Activated CD4-positive, alpha-beta T cell treated with anti-CD3 and anti-CD28 coated beads for 1 hour (primary cell): ENCODE data around the gene PLEKHO2.

Experiments used
- DNase-seq: peaks from one replicate; pipeline ENCODE4 v3.0.0-alpha.2; 2020

Gene PLEKHO2

DNA sequence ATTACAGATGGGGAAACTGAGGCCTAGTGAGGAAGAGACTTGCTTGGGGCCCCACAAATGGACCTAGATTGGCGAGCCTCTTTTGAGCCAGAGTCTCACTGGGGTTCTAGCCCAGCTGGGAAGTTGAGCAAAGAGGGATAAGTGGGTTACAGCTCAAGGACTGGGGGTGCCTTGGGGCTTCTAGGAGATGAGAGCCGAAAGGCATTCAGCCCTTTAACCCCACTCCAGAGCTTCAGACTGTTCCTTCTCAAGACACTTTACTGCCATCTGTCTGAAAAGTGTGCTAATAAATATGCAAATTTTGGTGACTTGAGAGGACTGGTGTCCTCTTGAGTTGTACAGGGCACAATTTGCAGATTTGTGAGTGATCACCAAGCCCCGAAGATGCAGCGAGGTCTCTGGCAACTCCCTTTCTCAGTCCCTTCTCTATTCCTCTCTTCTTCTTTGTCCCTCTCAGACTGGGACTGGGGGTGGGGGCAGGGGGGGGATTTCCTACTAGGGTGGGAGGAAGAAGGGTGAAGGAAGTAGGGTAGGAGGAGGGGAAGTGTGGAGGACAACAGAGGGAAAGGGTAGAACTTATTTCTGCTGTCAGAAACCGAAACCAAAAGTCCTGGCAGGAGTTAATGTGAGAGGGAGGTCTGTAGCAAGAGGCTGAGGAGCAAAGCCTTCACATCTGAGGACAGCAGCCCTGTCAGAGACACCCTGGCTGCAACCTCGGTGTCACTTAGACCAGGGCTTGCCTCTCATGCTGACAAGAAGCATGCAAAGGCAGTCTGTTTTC lies 53.8 kb downstream of the PLEKHO2 start:
- no peak for DNase-seq

DNA sequence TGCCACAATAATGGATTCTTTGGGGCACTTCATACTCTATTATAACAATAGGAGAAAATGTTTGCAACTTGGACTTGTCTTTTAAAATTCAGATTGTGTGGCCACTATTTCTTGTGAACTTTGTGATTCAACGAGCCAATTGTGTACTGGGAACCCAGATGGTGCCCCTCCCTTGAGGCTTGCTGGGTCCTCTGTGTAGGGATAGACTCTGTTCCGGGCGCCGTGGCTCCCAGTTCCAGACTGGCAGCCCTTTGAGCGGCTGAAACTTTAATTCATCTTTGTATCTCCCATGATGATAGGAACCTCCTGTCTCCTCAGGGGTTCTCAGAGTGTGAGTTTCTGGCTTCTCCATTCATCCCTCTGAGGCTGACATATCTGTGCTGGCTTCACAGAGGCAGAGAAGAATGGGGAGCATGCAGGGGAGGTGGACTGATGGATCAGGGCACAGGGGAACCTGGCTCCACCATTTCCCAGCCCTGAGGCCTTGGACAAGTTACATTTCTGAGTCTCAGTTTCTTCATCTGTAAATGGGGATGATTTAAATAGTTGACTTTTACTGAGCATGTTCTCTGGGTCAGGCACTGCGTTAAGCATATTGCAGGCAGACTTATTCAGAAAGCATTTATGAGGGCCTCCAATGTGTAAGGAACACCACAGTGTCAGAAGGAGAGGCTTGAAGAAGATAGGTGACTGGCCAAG lies 54.8 kb downstream of the PLEKHO2 start:
- DNase-seq: no peak

DNA sequence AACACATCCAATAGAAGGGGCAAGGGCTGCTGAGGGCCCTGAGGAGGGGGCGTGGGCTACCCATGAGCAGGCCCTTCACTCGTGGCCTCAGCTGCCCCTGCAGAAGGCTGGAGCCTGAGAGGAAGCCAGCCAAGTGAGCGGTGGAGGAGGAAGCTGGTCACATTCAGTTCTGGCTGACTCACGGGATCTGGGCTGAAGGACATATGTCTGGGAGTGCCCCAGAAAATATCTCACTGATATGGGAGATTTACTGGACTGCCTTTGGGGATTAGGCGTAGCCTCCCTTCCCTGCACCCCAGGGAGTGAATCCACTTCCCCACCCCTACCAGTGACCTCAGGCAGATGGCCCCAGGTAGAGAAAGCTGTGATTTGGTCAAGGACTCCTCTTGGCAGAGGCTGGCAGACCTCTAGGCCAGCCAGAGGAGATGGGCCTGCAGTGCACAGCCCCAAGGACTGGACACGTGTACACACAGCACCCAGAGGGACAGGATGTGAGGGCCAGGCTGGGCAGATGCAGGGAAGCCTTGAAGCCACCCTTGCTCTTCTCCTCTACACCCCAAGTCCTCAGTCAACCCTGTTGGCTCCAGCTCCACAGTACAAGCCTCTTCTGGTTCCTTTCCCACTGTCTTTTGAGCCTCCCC lies 55.8 kb downstream of the PLEKHO2 start:
- no peak for DNase-seq

DNA sequence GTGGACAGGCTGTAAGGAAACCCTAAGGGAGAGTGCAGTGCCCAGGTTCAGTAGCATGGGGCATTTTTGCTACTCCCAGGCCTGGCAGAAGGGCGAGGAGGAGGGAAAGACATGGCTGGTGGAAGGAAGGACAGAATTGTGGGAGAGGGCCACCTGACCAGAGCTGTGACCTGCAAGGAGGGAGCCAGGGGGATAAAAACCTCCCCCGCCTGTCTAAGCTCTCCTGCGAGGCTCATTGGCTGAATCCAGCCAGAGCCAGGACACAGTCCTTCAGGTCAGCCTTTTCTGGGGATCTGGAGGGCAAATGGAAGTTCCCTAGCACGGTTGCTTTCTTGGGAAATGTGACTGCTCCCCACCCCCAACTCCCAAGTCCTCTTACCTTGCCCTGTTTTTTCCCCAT lies 56.7 kb downstream of the PLEKHO2 start:
- DNase-seq: no peak

DNA sequence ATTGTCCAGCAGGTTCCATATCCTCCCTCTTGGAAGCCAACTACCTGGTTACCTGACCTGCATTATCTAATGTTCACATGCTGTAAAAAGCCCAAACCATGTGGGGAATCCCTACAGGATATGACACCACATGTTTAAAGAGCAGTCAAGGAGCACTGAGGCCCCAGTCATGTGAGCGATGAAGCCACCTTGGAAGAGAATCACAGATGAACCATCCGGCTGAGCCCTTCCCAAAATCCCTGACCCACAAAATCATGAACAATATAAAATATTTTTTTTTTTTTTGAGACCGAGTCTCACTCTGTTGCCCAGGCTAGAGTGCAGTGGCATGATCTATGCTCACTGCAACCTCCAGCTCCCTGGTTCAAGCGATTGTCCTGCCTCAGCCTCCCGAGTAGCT lies 59.4 kb downstream of the PLEKHO2 start:
- DNase-seq: no peak

DNA sequence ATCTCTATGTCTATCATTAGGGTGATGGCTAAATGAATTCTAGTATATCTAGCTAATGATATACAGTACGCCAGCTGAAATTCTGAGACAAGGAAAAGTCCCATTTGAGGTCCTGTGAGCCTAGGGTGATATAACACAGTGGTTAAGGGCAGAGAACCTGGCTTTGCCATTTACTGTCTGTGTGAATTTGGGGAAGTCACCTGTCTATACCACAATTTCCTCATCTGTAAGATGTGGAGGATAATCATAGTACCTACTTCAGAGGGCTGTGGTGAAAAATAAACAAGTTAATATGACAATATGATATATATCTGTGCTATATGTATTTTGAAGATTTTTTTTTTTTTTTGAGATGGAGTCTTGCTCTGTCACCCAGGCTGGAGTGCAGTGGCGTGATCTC lies 60.2 kb downstream of the PLEKHO2 start:
- no peak for DNase-seq

DNA sequence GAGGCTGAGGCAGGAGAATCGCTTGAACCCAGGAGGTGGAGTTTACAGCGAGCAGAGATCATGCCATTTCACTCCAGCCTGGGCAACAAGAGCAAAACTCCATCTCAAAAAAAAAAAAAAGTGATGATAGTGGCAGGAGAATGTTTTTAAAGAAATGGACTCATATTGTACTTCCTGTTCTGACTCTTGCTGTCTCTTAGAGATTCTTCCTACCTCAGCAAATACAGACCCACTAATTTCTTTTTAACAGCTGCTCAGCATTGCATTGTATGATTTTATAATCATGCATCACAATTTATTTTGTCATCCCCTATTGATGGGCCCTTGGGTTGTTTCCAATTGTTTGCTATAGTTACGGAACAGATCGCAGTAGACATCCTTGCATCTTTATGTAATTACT lies 61.1 kb downstream of the PLEKHO2 start:
- no peak for DNase-seq

DNA sequence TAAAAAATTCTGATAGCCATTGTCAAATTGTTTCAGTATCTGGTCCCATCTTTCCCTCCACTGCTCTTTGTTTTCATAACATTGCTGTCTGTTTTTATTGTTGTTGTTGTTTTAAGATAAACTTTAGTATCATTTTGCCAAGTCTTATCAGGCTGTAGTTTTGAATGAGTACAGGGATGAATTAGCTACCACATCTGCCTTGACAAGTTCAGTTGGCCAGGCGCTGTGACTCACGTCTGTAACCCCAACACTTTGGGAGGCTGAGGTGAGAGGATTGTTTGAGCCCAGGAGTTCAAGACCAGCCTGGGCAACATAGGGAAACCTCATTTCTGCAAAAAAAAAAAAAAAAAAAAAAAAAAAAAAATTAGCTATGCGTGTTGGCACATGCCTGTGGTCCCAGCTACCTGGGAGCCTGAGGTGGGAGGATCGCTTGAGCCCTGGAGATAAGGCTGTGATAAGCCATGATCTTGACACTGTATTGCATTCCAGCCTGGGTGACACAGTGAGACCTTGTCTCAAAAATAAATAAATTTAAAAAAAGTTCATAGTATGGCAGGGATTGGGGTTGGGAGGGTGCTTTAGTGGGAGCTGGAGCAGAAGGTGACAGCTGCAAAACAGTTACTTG lies 61.7 kb downstream of the PLEKHO2 start:
- no peak for DNase-seq

DNA sequence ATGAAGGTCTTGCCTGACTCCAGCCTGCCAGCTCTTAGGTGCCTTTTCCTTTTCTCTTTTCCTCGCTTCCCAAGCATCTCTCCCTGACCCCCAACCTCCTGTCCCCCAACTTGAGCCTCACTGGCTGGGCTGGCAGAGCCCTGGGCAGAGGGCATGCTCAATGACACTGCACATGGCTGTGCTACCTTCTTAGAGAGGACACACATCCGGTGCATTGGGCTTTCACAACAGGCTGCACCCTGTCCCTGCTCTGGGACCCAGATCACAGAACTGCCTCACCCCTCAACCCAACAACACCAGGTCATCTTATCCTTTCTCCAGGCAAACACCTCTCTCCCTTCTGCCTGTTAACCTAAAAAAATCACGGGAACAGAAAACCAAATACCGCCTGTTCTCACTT lies 62.5 kb downstream of the PLEKHO2 start:
- DNase-seq: no peak

DNA sequence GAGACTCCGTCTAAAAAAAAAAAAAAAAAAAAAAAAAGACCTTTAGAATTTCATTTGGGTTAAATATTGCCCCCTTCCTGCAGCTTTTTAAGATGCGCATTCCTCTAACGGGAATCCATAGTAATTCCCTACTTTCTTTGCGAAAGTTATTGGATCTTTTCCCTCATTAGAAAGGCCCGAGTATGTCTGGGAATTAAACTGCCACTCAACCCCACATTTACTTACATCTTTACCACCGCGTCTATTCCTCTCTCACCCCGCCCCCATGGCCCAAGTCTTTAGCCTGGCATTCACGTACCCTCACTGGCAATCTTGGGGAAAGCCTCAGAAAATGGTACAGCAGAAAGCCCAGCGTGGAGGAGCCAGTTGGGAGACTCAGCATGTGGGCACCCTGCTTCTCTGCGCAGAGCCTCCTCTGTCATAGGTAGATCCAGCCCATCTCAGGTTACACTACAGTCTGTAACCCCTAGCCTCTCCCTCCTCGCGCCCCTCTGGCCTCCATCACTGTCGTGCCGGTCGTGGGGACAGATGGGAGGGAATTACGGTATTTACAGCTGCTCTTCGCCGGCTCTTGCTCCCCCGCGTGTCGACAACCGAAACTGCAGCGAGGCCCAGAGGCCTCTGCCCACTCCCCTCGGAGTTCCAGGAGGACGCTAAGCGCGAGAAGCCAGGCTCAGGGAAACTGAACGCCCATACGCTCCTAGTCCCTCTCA lies 63.6 kb downstream of the PLEKHO2 start:
- DNase-seq: peak; percentile 63

DNA sequence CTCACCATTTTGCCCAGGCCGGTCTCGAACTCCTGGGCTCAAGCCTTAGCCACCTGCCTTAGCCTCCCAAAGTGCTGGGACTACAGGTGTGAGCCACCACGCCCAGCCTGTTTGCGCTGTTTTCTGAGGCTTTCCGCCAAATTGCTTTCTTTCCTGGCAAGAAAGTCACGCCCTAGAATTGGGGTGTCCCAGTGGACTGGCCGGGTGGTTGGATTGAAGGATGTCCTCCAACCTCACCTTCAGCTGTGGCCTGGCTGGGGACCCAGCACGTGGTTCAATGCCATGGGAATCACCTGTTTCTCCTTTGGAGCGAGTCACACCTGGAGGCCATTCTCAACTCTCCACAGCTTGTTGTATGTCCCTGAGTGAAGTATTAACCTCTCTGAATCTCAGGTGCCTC lies 64.2 kb downstream of the PLEKHO2 start:
- DNase-seq: no peak

DNA sequence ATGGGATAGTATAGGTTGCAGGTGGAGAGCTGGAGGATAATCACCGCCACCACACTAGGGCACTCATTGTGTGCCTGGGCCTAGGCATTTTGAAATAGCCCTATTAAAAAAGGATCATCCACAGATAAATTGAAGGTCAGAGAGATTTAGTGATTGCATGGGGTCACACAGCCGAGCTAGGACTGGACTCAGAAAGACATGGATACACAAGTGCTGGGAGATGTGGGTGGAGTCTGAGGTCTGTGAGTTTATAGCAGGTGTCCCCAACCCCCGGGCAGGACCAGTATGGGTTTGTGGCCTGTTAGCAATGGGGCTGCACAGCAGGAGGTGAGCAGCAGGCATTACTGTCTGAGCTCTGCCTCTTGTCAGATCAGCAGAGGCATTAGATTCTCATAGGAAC lies 64.7 kb downstream of the PLEKHO2 start:
- DNase-seq: no peak

DNA sequence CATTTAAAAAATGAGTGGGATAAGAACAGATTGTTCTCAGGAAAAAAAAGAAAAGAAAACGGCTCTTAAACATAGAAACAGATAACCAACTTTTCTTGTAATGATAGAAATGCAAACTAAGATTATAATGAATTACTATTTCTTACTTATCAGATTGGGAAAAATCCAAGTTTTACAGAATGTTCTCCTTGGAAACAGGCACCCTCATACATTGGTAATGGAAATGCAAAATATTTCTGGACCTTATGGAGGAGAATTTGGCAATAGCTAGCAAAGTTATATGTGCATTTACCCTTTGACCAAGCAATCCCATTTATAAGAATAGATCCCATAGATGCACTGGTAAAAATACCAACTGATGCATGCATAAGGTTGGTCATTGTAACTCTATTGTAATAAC lies 66.3 kb downstream of the PLEKHO2 start:
- DNase-seq: no peak

DNA sequence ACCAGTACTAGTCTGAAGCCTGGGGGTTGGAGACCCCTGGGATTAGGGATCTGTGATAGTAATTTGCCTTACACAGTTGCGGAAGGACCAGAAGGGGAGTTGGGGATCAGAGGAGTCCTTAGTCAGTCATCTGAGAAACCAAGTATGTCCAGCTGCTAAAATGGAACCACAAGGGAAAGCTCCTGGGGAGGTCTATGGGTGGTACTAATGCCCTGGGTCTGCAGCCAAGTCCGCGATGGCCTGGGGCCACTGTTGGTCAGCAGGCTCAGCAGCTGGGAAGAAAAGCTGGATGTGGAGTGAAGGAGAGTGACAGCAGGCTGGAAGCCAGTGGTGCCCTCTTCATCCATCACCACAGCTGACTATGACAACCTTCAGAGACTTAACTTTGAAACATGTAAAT lies 67.8 kb downstream of the PLEKHO2 start:
- no peak for DNase-seq

DNA sequence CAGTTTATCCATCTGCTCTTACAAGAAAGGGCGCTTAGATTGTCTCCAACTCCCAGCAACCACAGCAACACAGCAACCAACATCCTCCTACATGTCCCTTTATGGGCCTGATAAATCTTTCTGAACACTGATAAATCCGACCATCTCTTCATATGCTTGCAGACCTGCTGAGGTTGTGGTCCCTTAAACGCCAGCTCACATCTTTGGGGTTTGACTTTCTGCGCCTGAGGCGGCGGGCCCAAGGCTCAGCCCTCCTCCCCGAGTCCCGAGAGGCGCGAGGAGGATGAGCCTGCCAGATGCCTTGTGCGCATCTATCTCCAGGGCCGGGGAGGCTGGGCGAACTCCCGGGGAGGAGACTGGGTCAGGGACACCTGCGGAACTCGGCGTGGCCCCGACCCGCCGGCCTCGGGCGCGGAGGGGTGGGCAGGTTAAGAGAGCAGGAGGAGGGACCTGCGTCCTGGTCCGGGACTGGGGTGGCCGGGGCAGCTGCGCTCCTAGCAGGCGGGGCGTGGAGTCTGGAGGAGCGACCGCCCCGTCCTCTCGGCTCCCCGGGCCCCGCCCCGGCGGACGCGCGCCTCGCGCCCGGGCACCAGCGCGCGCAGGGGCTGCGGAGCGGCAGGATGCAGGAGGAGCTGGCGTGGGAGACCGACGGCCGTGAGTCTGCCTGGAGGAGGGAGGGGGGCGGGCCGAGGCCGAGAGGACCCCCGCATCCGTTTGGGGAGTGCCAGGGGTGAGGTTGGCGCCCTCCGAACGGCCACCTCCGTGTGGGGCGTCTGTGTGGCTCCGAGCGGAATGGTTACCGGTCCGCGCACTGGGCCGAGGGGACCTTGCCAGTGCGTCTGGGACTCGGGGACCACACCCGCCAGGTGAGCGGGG lies 69.8 kb downstream of the PLEKHO2 start, which contains the start of gene ANKDD1A:
ANKDD1A (plus strand) TSS at position 592 of the 876 bp plus-strand sequence; CDS start at position 621, 29 bp downstream.
- DNase-seq: no peak

DNA sequence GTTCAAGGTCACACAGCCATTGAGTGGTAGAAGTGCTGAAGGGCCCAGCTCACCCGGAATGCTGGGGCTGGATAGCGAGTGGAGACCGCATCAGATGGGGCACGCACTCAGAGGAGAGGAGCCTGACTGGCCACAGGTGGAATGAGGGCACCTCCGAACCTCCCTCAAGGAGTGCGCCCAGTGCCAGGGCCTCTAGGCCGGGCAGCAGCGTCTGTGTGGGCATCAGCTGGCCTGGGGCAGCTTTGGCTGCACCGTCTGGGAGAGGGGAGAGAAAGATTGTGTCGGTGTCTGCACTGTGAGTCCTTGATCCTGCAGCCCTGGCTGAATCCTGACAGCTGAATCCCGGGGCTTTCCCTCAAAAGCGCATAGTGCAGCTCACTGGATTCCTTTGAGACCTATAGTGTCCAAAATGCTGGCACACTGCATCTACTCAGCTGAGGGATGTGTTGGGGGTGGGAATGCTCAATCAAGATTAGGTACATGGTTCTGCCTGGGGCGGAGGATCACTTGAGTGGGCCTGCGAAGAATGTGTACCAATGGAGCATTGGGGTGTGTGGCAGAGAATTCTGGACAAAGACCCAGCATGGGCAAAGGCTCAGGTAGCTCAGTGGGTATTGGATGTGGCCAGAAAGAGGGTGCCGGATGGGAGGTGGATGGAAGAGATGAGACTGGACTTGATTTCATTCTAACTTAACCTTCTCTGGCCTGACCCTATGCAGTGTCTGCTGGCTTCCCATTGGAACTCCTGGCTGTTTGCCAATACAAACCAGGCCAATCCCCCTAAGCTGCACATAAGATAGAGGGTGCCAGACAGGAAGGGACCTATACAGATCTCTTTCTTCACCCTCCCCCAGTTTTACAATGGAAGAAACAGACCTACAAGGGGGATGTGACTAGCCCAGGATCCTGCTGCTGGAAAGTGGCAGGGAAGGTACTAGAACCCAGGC lies 70.9 kb downstream of the PLEKHO2 start:
- DNase-seq: no peak

DNA sequence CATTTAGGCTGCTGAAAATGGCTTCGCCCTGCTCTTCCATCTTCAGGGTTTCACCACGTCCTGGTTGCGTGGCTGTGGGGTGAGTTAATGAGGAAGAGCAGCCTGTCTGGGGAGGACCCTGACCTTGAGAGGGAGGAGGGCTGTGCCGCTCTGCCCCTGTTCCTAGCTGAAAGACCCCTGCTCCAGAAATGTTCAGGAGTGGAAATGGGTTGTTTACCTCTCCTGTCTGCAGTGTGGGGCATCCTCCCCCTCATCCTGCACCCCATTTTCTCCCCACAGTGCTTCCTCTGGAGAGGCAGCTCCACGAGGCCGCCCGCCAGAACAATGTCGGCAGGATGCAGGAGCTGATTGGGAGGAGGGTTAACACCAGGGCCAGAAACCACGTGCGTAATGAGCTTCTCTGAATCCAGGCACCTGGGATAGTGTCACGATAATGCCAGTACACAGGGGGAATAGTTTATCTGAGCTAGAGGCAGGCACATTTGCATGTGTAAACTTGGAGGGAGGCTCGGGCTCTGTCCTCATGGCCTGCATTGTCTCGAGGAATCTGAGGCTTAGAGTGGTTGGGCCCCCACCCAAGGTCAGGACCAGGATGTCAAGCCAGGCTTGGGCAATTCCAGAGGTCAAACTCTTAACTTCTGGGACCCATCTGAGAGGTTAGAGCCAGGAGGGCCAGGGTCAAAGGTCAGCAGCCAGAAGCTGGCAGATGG lies 74.0 kb downstream of the PLEKHO2 start:
- DNase-seq: no peak

DNA sequence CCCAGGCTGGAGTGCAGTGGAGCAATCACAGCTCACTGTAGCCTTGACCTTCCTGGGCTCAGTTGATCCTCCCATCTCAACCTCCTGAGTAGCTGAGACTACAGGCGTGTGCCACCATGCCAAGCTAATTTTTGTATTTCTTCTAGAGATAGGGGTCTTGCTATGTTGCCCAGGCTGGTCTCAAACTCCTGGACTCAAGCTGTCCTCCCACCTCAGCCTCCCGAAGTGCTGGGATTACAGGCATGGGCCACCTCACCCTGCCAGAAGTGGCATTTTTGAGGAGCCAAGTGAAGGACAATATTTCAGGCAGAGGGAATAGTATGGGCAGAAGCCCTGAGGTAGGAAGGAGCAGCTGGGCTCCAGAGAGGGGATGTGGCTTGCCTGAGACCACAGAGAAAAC lies 74.7 kb downstream of the PLEKHO2 start:
- DNase-seq: no peak

DNA sequence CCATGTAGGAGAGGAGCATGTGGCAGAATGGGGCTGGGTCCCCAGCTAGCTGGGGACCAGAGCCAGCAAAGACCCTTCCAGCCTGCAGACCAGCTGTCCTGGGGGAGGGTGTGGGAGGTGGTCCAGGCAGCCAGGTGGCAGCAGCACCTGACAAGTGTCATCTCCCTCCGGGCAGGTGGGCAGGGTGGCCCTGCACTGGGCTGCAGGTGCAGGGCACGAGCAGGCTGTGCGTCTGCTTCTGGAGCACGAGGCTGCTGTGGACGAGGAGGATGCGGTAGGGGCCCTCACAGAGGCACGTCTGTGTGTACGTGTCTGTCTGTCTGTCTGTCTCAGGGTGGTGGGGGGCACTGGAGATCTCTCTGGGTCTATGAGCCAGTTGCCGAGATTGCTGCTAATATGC lies 75.5 kb downstream of the PLEKHO2 start:
- DNase-seq: no peak
